Measurements from ENCODE around the gene FLNA. TPM values are rescaled to one million over a fixed set of nuclear protein-coding genes. Genes with fewer than 3 reads are reported as not detected.
"Not testable (repeated sequence)": the region's sequence is repeated elsewhere in the genome, so short reads cannot be mapped to it uniquely, and the experiment has no call there.

FLNA gene
- total RNA-seq, 2 experiments from 2014 or later, result 1,602 to 2,011 TPM

GRCh38 chrX:154305541-154306205 is 68.8 kb downstream of the FLNA start:
- H3K4me1 Mint-ChIP-seq, result peaks cover 26% of the 10 kb centered on the region
- H3K36me3 Mint-ChIP-seq, result no peaks in the 10 kb centered on the region
- no peaks in the 10 kb centered on the region for H3K9me3 Mint-ChIP-seq (ENCODE audit: low read depth)
- DNase-seq (no peak), ATAC-seq (no peak)
- no peak overlapping the region for H3K27ac Mint-ChIP-seq
- CTCF ChIA-PET, result no interaction called here
- H3K27me3 Mint-ChIP-seq, result no peaks in the 10 kb centered on the region
- H3K4me3 Mint-ChIP-seq, result no peak overlapping the region

- ATAC-seq (no peak), DNase-seq (no peak)
- H3K4me1 Mint-ChIP-seq, result peaks cover 20% of the 10 kb centered on the region
- no peak overlapping the region for H3K27ac Mint-ChIP-seq
- no peak overlapping the region for H3K4me3 Mint-ChIP-seq
- no peaks in the 10 kb centered on the region for H3K27me3 Mint-ChIP-seq
- no peaks in the 10 kb centered on the region for H3K9me3 Mint-ChIP-seq (ENCODE audit: low read depth)
- H3K36me3 Mint-ChIP-seq, result no peaks in the 10 kb centered on the region
- CTCF ChIA-PET, result no interaction called here
Observed at GRCh38 chrX:154304846-154305245, 69.6 kb downstream of the FLNA start.

- ATAC-seq, result no peak
- Mint-ChIP-seq H3K27me3 (no peaks in the 10 kb centered on the region), H3K36me3 (no peaks in the 10 kb centered on the region), H3K9me3 (ENCODE audit: low read depth) (no peaks in the 10 kb centered on the region), H3K4me3 (no peak overlapping the region), H3K27ac (no peak overlapping the region), H3K4me1 (peaks cover 13% of the 10 kb centered on the region)
- CTCF ChIA-PET, result interaction anchor here (0.5 kb wide), 1 partner anchor 211 kb away, joined by 3 read pairs; no protein-coding TSS in a partner anchor
- DNase-seq, result no peak
Observed at GRCh38 chrX:154303476-154303875, 71.0 kb downstream of the FLNA start.

- ATAC-seq; H3K4me1 Mint-ChIP-seq; H3K36me3 Mint-ChIP-seq; DNase-seq; CTCF ChIA-PET; H3K9me3 Mint-ChIP-seq (ENCODE audit: low read depth); H3K4me3 Mint-ChIP-seq; H3K27me3 Mint-ChIP-seq; H3K27ac Mint-ChIP-seq: not testable (repeated sequence)
Observed at GRCh38 chrX:154302998-154303397, 71.4 kb downstream of the FLNA start.

- CTCF ChIA-PET, result no interaction called here
- Mint-ChIP-seq H3K36me3 (no peaks in the 10 kb centered on the region), H3K4me3 (no peak overlapping the region), H3K27me3 (no peaks in the 10 kb centered on the region), H3K27ac (no peak overlapping the region), H3K9me3 (ENCODE audit: low read depth) (no peaks in the 10 kb centered on the region), H3K4me1 (no peaks in the 10 kb centered on the region)
- DNase-seq (no peak), ATAC-seq (no peak)
Observed at GRCh38 chrX:154300816-154301215, 73.6 kb downstream of the FLNA start.

Other genes starting within 250 kb of the FLNA start
- not detected for gene OPN1LW, start 230.4 kb downstream of the FLNA start, total RNA-seq
- not detected for gene OPN1MW, start 192.0 kb downstream of the FLNA start, total RNA-seq
- not detected for gene OPN1MW2, start 154.9 kb downstream of the FLNA start, total RNA-seq
- not detected for gene OPN1MW3, start 117.1 kb downstream of the FLNA start, total RNA-seq
- gene TEX28, start 79.5 kb downstream of the FLNA start, total RNA-seq, result not detected
- 1 to 10 TPM in 1 of 2 experiments, under 1 TPM in 1; 0.75 to 1.1 TPM for gene TKTL1, start 78.8 kb downstream of the FLNA start, total RNA-seq
- gene EMD, start 4.7 kb upstream of the FLNA start, total RNA-seq, result 10 to 100 TPM; 64.6 to 70.2 TPM
- 1,000 to 10,000 TPM; 2,013 to 2,356 TPM for gene RPL10, start 23.7 kb upstream of the FLNA start, total RNA-seq
- gene DNASE1L1, start 34.6 kb upstream of the FLNA start, total RNA-seq, result 10 to 100 TPM; 18.4 to 19.6 TPM
- 10 to 100 TPM; 77.1 to 90.2 TPM for gene TAFAZZIN, start 36.9 kb upstream of the FLNA start, total RNA-seq
- 10 to 100 TPM; 42.0 to 48.4 TPM for gene ATP6AP1, start 54.0 kb upstream of the FLNA start, total RNA-seq
- 100 to 1,000 TPM in 1 of 2 experiments, 10 to 100 TPM in 1; 99.0 to 117 TPM for gene GDI1, start 62.5 kb upstream of the FLNA start, total RNA-seq
- 10 to 100 TPM; 66.2 to 70.5 TPM for gene FAM50A, start 69.5 kb upstream of the FLNA start, total RNA-seq
- 10 to 100 TPM; 42.3 to 48.5 TPM for gene PLXNA3, start 83.6 kb upstream of the FLNA start, total RNA-seq
- gene LAGE3, start 104.6 kb upstream of the FLNA start, total RNA-seq, result 10 to 100 TPM; 38.8 to 39.0 TPM
- gene UBL4A, start 112.0 kb upstream of the FLNA start, total RNA-seq, result 10 to 100 TPM; 48.1 to 53.2 TPM
- 10 to 100 TPM; 24.3 to 24.9 TPM for gene SLC10A3, start 116.0 kb upstream of the FLNA start, total RNA-seq
- 10 to 100 TPM; 21.5 to 31.7 TPM for gene FAM3A, start 141.6 kb upstream of the FLNA start, total RNA-seq
- 100 to 1,000 TPM; 116 to 117 TPM for gene G6PD, start 172.2 kb upstream of the FLNA start, total RNA-seq
- 10 to 100 TPM; 53.0 to 58.1 TPM for gene IKBKG, start 173.0 kb upstream of the FLNA start, total RNA-seq
- not detected for gene CTAG1A, start 210.5 kb upstream of the FLNA start, total RNA-seq
- gene CTAG1B, start 244.6 kb upstream of the FLNA start, total RNA-seq, result not detected